DOHH2 (cell line): ENCODE measurements around the gene HBE1.

Experiments used
- H3F3A ChIP-seq: fragments of 200-600 bp; sonication (generic), shearing (Covaris generic); 2 replicates; pipeline ENCODE4 v1.6.0; 2016; ENCODE audit warnings: antibody characterized with exemption, mild to moderate bottlenecking; ENCODE audit not compliant: control insufficient read depth, insufficient read depth
- H3K27ac ChIP-seq: fragments of 200-600 bp; sonication (generic); 2 replicates; pipeline ENCODE4 v1.5.1; 2014; ENCODE audit warnings: low read depth, mild to moderate bottlenecking, low read length, moderate library complexity
- H3K27me3 ChIP-seq: fragments of 200-600 bp; sonication (generic); 2 replicates; pipeline ENCODE4 v1.6.1; 2014; ENCODE audit warnings: mild to moderate bottlenecking, low read length, mixed read lengths; ENCODE audit not compliant: control insufficient read depth
- H3K36me3 ChIP-seq: fragments of 200-600 bp; sonication (generic); 2 replicates; pipeline ENCODE4 v1.6.1; 2014; ENCODE audit warnings: mild to moderate bottlenecking, low read length, moderate library complexity, mixed read lengths; ENCODE audit not compliant: control insufficient read depth
- H3K4me1 ChIP-seq: fragments of 200-600 bp; sonication (generic); 2 replicates; pipeline ENCODE4 v1.6.1; 2014; ENCODE audit warnings: mild to moderate bottlenecking, low read length, mixed read lengths; ENCODE audit not compliant: control insufficient read depth
- H3K4me2 ChIP-seq: fragments of 200-600 bp; sonication (generic); 2 replicates; pipeline ENCODE4 v1.6.0; 2014; ENCODE audit warnings: mild to moderate bottlenecking, low read length, moderate library complexity
- H3K4me3 ChIP-seq: fragments of 200-600 bp; sonication (generic); 2 replicates; pipeline ENCODE4 v1.5.1; 2014; ENCODE audit warnings: mild to moderate bottlenecking, low read length, mixed read lengths
- H3K79me2 ChIP-seq: fragments of 200-600 bp; sonication (generic); 2 replicates; pipeline ENCODE4 v1.6.1; 2014; ENCODE audit warnings: mild to moderate bottlenecking, low read length, mixed read lengths; ENCODE audit not compliant: control insufficient read depth
- H3K9me2 ChIP-seq: fragments of 200-600 bp; sonication (generic); replicated peaks from 2 replicates; pipeline ENCODE4 v1.6.1; 2014; ENCODE audit warnings: mild to moderate bottlenecking, low read length, mixed read lengths; ENCODE audit not compliant: control insufficient read depth
- H3K9me3 ChIP-seq: fragments of 200-600 bp; sonication (generic); 2 replicates; pipeline ENCODE4 v1.6.1; 2014; ENCODE audit warnings: antibody characterized with exemption, low read length, mixed read lengths; ENCODE audit not compliant: control insufficient read depth, insufficient read depth
- H4K20me1 ChIP-seq: fragments of 200-600 bp; sonication (generic); 2 replicates; pipeline ENCODE4 v1.6.0; 2014; ENCODE audit warnings: low read depth, mild to moderate bottlenecking, antibody characterized with exemption, low read length, moderate library complexity; ENCODE audit not compliant: control insufficient read depth, insufficient read depth
- EZH2phosphoT487 ChIP-seq: fragments of 200-600 bp; sonication (generic); IDR thresholded peaks from 2 replicates; pipeline ENCODE4 v1.6.1; 2017; ENCODE audit warnings: borderline replicate concordance, mild to moderate bottlenecking, antibody characterized with exemption, low read length, moderate library complexity, mixed read lengths
- TF ChIP-seq, protein P1 (sequence below): fragments of 200-600 bp; sonication (generic); IDR thresholded peaks from one replicate; pipeline ENCODE4 v1.5.1; 2014; ENCODE audit warnings: antibody characterized with exemption, mild to moderate bottlenecking, low read depth, low read length; ENCODE audit not compliant: poor library complexity, severe bottlenecking

The HBE1 gene

GRCh38 chr11:5233307-5233706 is 36.4 kb downstream of the HBE1 start:
- Histone ChIP-seq H3K27ac (no peak overlapping the region), H3F3A (no peaks in the 10 kb centered on the region)

GRCh38 chr11:5232821-5233220 is 36.9 kb downstream of the HBE1 start:
- Histone ChIP-seq H4K20me1 (no peaks in the 10 kb centered on the region), H3K9me3 (no peaks in the 10 kb centered on the region), H3K4me3 (no peak overlapping the region), H3K4me2 (no peak overlapping the region), H3K4me1 (no peaks in the 10 kb centered on the region), H3K79me2 (no peaks in the 10 kb centered on the region), H3K27ac (no peak overlapping the region), H3K9me2 (no peaks in the 10 kb centered on the region), H3F3A (no peaks in the 10 kb centered on the region), H3K36me3 (no peaks in the 10 kb centered on the region), H3K27me3 (no peaks in the 10 kb centered on the region)
- TF ChIP-seq EZH2phosphoT487: no peak
- TF ChIP-seq, protein P1, sequence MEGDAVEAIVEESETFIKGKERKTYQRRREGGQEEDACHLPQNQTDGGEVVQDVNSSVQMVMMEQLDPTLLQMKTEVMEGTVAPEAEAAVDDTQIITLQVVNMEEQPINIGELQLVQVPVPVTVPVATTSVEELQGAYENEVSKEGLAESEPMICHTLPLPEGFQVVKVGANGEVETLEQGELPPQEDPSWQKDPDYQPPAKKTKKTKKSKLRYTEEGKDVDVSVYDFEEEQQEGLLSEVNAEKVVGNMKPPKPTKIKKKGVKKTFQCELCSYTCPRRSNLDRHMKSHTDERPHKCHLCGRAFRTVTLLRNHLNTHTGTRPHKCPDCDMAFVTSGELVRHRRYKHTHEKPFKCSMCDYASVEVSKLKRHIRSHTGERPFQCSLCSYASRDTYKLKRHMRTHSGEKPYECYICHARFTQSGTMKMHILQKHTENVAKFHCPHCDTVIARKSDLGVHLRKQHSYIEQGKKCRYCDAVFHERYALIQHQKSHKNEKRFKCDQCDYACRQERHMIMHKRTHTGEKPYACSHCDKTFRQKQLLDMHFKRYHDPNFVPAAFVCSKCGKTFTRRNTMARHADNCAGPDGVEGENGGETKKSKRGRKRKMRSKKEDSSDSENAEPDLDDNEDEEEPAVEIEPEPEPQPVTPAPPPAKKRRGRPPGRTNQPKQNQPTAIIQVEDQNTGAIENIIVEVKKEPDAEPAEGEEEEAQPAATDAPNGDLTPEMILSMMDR: no peak

More at GRCh38 chr11:5233307-5233706, 36.4 kb downstream of the HBE1 start:
- Histone ChIP-seq H3K4me3 (no peak overlapping the region), H3K27me3 (no peaks in the 10 kb centered on the region), H3K9me3 (no peaks in the 10 kb centered on the region), H3K9me2 (no peaks in the 10 kb centered on the region), H3K4me2 (no peak overlapping the region), H3K79me2 (no peaks in the 10 kb centered on the region), H3K36me3 (no peaks in the 10 kb centered on the region), H3K4me1 (no peaks in the 10 kb centered on the region), H4K20me1 (no peaks in the 10 kb centered on the region)
- TF ChIP-seq, protein P1: no peak
- TF ChIP-seq EZH2phosphoT487: no peak

GRCh38 chr11:5232176-5232575 is 37.6 kb downstream of the HBE1 start:
- TF ChIP-seq, protein P1: no peak
- no peak for TF ChIP-seq EZH2phosphoT487
- Histone ChIP-seq H3K4me3 (no peak overlapping the region), H3K9me2 (no peaks in the 10 kb centered on the region), H3K36me3 (no peaks in the 10 kb centered on the region), H3K27ac (no peak overlapping the region), H3K9me3 (no peaks in the 10 kb centered on the region), H4K20me1 (no peaks in the 10 kb centered on the region), H3K79me2 (no peaks in the 10 kb centered on the region), H3K4me1 (no peaks in the 10 kb centered on the region), H3F3A (no peaks in the 10 kb centered on the region), H3K27me3 (no peaks in the 10 kb centered on the region), H3K4me2 (no peak overlapping the region)

DNA sequence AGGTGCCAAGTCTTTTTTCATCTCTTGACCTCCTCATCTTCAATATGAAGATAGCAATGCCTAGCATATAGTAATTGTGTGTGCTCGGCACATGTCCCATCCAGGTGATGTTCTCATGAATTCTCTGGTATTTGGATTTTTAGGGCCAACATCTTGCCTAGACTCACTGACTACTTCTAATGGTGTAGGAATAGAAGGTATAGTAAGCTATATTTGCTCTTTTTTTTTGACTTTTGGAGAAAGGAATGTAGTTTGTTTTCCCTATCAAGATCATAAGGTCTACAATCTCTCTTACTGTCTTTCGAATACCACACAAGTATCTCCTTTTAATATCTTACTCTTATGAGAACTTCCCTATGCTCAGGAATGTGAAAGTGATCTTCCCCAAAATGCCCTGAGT is 38.6 kb downstream of the HBE1 start:
- Histone ChIP-seq H3K27ac (no peak overlapping the region), H3K4me2 (no peak overlapping the region), H3K79me2 (no peaks in the 10 kb centered on the region), H3K27me3 (no peaks in the 10 kb centered on the region), H4K20me1 (no peaks in the 10 kb centered on the region), H3K4me3 (no peak overlapping the region), H3K4me1 (no peaks in the 10 kb centered on the region), H3K9me3 (no peaks in the 10 kb centered on the region), H3K36me3 (no peaks in the 10 kb centered on the region), H3F3A (no peaks in the 10 kb centered on the region), H3K9me2 (no peaks in the 10 kb centered on the region)
- TF ChIP-seq, protein P1: no peak
- TF ChIP-seq EZH2phosphoT487: no peak
